GM18499 (cell line): ENCODE results near the gene MIPOL1.
"Not testable (repeated sequence)": the region's sequence is repeated elsewhere in the genome, so short reads cannot be mapped to it uniquely, and the experiment has no call there.

Experiments used
- ATAC-seq: cut with Tn5 transposase; IDR thresholded peaks from one replicate; pipeline ENCODE4 v1.9.1; 2021; ENCODE audit warnings: moderate number of reproducible peaks; ENCODE audit not compliant: insufficient read depth, unreplicated experiment

The MIPOL1 gene

GRCh38 chr14:37436519-37436918 lies 238.8 kb downstream of the MIPOL1 start:
- no peak for ATAC-seq

GRCh38 chr14:37437490-37437889 lies 239.8 kb downstream of the MIPOL1 start:
- no peak for ATAC-seq

- ATAC-seq, result no peak
Observed at GRCh38 chr14:37438444-37438843, 240.7 kb downstream of the MIPOL1 start.

GRCh38 chr14:37443461-37443860 lies 245.7 kb downstream of the MIPOL1 start:
- no peak for ATAC-seq

GRCh38 chr14:37447883-37448391 lies 250.2 kb downstream of the MIPOL1 start:
- no peak for ATAC-seq

- no peak for ATAC-seq
Observed at GRCh38 chr14:37452323-37452722, 254.6 kb downstream of the MIPOL1 start.

GRCh38 chr14:37453985-37454384 lies 256.2 kb downstream of the MIPOL1 start:
- ATAC-seq, result no peak

- no peak for ATAC-seq
Observed at GRCh38 chr14:37457334-37457733, 259.6 kb downstream of the MIPOL1 start.

- ATAC-seq, result not testable (repeated sequence)
Observed at GRCh38 chr14:37462426-37462825, 264.7 kb downstream of the MIPOL1 start.

- ATAC-seq, result no peak
Observed at GRCh38 chr14:37464192-37464858, 266.6 kb downstream of the MIPOL1 start.

- no peak for ATAC-seq
Observed at GRCh38 chr14:37466003-37466622, 268.4 kb downstream of the MIPOL1 start.

GRCh38 chr14:37466623-37467088 lies 268.9 kb downstream of the MIPOL1 start:
- no peak for ATAC-seq

- ATAC-seq, result no peak
Observed at GRCh38 chr14:37469650-37470049, 271.9 kb downstream of the MIPOL1 start.

GRCh38 chr14:37470251-37470650 lies 272.5 kb downstream of the MIPOL1 start:
- no peak for ATAC-seq

GRCh38 chr14:37472906-37473305 lies 275.2 kb downstream of the MIPOL1 start:
- ATAC-seq, result no peak

- no peak for ATAC-seq
Observed at GRCh38 chr14:37474191-37474590, 276.5 kb downstream of the MIPOL1 start.

- no peak for ATAC-seq
Observed at GRCh38 chr14:37480446-37481290, 282.9 kb downstream of the MIPOL1 start.

GRCh38 chr14:37482428-37482827 lies 284.7 kb downstream of the MIPOL1 start:
- ATAC-seq, result no peak

GRCh38 chr14:37483672-37484071 lies 285.9 kb downstream of the MIPOL1 start:
- ATAC-seq, result no peak

GRCh38 chr14:37490607-37491006 lies 292.9 kb downstream of the MIPOL1 start:
- ATAC-seq, result no peak

- no peak for ATAC-seq
Observed at GRCh38 chr14:37491076-37491475, 293.3 kb downstream of the MIPOL1 start.
